Ectodermal cell (in vitro differentiated cells): ENCODE data around the gene FHIT.

Source experiments
- H3K27ac ChIP-seq: 2 replicates; pipeline ENCODE4 v1.7.0; 2013; ENCODE audit warnings: mild to moderate bottlenecking, low read depth, low read length; ENCODE audit not compliant: insufficient read depth, poor library complexity, severe bottlenecking
- H3K27me3 ChIP-seq: 2 replicates; pipeline ENCODE4 v1.7.0; 2013; ENCODE audit warnings: mild to moderate bottlenecking, low read length; ENCODE audit not compliant: insufficient read depth, control insufficient read depth, poor library complexity, severe bottlenecking
- H3K36me3 ChIP-seq: one replicate; pipeline ENCODE4 v1.7.0; 2013; ENCODE audit warnings: low read length; ENCODE audit not compliant: control insufficient read depth, insufficient read depth
- H3K4me1 ChIP-seq: one replicate; pipeline ENCODE4 v1.7.0; 2013; ENCODE audit warnings: low read length; ENCODE audit not compliant: control insufficient read depth, insufficient read depth
- H3K4me3 ChIP-seq: 2 replicates; pipeline ENCODE4 v1.7.0; 2013; ENCODE audit warnings: low read depth, low read length, control low read depth; ENCODE audit not compliant: insufficient read depth
- H3K9me3 ChIP-seq: 2 replicates; pipeline ENCODE4 v1.7.0; 2013; ENCODE audit warnings: mild to moderate bottlenecking, low read length, moderate library complexity; ENCODE audit not compliant: control insufficient read depth
- WGBS, 2 experiments: methylation state at CpG; one replicate each; pipeline ENCODE4 v1.1.7; 2013; ENCODE audit warnings: missing lambda C conversion rate in 2 of 2; 5-methylcytosine and 5-hydroxymethylcytosine counted together

Gene FHIT

GRCh38 chr3:60809857-60810610 is 441.2 kb downstream of the FHIT start:
- 95 to 96% methylated on average over 3 to 4 of the region's 4 CpGs for WGBS, 2 experiments
- no peaks in the 10 kb centered on the region for H3K27me3 ChIP-seq
- H3K9me3 ChIP-seq: no peaks in the 10 kb centered on the region
- H3K36me3 ChIP-seq: no peaks in the 10 kb centered on the region
- H3K4me1 ChIP-seq: no peaks in the 10 kb centered on the region
- H3K4me3 ChIP-seq: no peak overlapping the region
- H3K27ac ChIP-seq: no peak overlapping the region

DNA sequence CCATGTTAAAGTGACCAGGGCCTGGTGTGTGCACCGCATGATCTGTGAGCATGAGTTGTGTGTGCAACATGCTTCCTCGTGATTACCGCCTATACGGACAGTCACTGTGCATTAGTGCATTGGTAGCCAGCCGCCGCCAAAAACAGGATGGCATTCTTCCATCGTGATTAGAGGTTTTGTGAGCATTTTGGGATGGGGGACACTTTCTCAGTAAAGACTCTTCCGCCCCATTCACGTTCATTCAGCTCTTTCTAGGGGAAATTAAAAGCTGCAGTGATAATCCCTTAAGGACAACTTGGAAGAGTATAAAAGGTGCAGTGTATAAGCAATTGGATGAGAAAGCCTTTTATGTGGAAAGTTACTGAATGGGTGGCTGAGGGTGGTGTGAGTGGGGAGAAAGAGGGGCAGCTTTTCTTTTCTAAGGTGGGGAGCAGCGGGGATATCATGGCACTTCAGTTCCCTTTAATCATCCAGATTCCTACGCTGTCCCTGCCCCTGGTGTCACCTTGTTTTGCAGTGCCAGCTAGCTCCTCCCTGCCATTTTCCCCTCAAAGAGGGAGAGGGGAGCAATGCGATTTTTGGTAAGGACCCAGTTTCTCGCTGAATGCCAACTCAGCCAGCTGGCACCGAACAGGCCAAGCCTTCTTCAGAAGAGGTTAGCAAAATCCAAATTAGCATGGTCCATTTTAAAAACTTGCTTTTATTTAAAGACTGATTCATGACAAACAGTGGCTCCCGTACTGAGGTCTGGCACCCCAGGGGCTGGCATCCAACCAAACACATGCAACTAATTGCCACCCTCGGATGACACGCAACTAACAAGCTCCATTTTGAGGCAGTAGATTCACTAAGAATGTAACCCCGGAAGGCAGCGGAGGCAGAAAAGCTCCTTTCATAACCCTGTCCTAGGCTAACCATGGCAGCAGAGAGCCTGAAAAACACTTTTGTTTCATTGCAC is 447.8 kb downstream of the FHIT start:
- no peaks in the 10 kb centered on the region for H3K4me1 ChIP-seq
- WGBS, 2 experiments: 95 to 97% methylated on average over 19 of the region's 19 CpGs
- H3K9me3 ChIP-seq: no peaks in the 10 kb centered on the region
- H3K4me3 ChIP-seq: no peak overlapping the region
- no peaks in the 10 kb centered on the region for H3K27me3 ChIP-seq
- no peak overlapping the region for H3K27ac ChIP-seq
- no peaks in the 10 kb centered on the region for H3K36me3 ChIP-seq

GRCh38 chr3:60801307-60801706 is 449.9 kb downstream of the FHIT start:
- no peaks in the 10 kb centered on the region for H3K36me3 ChIP-seq
- H3K27ac ChIP-seq: no peak overlapping the region
- H3K4me1 ChIP-seq: no peaks in the 10 kb centered on the region
- H3K9me3 ChIP-seq: no peaks in the 10 kb centered on the region
- H3K27me3 ChIP-seq: no peaks in the 10 kb centered on the region
- no peak overlapping the region for H3K4me3 ChIP-seq
- WGBS, 2 experiments: 87 to 95% methylated on average over 2 of the region's 2 CpGs

GRCh38 chr3:60798456-60798855 is 452.8 kb downstream of the FHIT start:
- Histone ChIP-seq H3K27me3 (no peaks in the 10 kb centered on the region), H3K9me3 (no peaks in the 10 kb centered on the region), H3K27ac (no peak overlapping the region), H3K4me3 (no peak overlapping the region), H3K4me1 (no peaks in the 10 kb centered on the region), H3K36me3 (no peaks in the 10 kb centered on the region)

DNA sequence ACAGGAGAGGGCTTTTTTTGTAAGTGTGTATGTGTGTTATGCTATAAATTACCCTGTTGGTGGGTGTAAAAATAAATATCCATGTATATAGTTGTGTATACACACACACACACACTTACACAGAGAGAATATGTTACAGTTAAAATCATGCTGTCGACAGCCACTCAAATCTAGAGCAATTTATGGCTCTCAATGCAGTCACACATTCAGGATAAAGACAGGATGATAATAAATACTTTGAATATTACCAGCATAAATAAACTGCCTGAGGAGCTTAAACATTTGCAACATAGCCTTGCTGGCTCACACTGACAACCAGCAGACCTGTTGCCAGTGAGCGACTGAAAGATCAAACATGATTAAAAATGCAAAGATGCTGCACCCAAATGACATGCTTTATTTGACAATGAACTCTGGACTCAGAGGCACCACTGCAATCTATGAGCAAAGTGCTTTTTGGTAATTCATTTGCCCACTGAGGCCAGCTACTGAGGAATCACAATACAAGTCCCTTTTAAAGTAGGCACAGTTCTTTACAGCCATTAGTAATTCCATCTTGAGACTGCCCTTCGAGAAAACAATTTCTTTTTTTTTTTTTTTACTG is 458.9 kb downstream of the FHIT start:
- Histone ChIP-seq H3K36me3 (no peaks in the 10 kb centered on the region), H3K4me3 (no peak overlapping the region), H3K4me1 (no peaks in the 10 kb centered on the region), H3K27me3 (no peaks in the 10 kb centered on the region), H3K27ac (no peak overlapping the region), H3K9me3 (no peaks in the 10 kb centered on the region)
- WGBS, 2 experiments: 91 to 97% methylated on average over 3 of the region's 3 CpGs

GRCh38 chr3:60788185-60788584 is 463.1 kb downstream of the FHIT start:
- no peak overlapping the region for H3K4me3 ChIP-seq
- no peaks in the 10 kb centered on the region for H3K36me3 ChIP-seq
- H3K27me3 ChIP-seq: no peaks in the 10 kb centered on the region
- H3K27ac ChIP-seq: no peak overlapping the region
- 94 to 96% methylated on average over 2 of the region's 3 CpGs for WGBS, 2 experiments
- no peaks in the 10 kb centered on the region for H3K9me3 ChIP-seq
- no peaks in the 10 kb centered on the region for H3K4me1 ChIP-seq

DNA sequence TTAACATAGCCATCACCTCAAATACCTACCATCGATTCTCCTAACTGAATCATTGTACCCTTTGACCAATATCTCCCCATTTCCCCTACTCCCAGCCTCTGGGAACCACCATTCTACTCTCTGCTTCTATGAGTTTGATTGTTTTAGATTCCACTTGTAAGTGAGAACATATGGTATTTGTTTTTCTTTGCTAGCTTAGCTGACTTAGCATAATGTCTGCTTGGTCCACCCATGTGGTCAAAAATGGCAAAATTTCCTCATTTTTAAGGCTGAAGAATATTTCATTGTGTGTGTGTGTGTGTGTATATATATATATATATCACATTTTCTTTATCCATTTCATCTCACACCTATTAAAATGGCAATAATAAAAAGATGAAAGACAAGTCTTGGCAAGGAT is 469.3 kb downstream of the FHIT start:
- no peaks in the 10 kb centered on the region for H3K4me1 ChIP-seq
- no peaks in the 10 kb centered on the region for H3K36me3 ChIP-seq
- no peak overlapping the region for H3K27ac ChIP-seq
- H3K9me3 ChIP-seq: no peaks in the 10 kb centered on the region
- no peak overlapping the region for H3K4me3 ChIP-seq
- WGBS, 2 experiments: 91 to 92% methylated on average over 1 of the region's 1 CpG
- H3K27me3 ChIP-seq: no peaks in the 10 kb centered on the region

DNA sequence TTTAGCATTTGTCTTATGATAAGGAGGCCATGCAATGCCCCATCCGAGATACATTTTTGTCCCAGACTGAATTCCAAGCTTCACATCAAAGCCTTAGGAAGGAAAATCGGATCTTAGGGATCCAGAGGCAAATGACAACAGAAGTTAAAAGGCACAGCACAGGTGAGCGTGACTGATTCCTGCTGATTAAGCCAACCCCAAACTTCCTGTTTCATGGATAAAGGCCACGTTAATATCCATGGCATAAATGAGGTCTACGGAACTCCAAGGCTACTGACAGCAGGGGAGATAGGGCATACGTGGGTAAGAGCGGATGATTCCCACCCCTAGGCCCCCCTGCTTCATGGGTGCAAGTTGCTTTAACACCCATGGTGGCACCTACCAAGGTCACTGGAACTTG is 471.6 kb downstream of the FHIT start:
- WGBS, 2 experiments: 93 to 94% methylated on average over 7 of the region's 7 CpGs
- no peaks in the 10 kb centered on the region for H3K36me3 ChIP-seq
- H3K27me3 ChIP-seq: no peaks in the 10 kb centered on the region
- no peak overlapping the region for H3K4me3 ChIP-seq
- H3K4me1 ChIP-seq: no peaks in the 10 kb centered on the region
- no peak overlapping the region for H3K27ac ChIP-seq
- H3K9me3 ChIP-seq: peaks cover 6% of the 10 kb centered on the region

DNA sequence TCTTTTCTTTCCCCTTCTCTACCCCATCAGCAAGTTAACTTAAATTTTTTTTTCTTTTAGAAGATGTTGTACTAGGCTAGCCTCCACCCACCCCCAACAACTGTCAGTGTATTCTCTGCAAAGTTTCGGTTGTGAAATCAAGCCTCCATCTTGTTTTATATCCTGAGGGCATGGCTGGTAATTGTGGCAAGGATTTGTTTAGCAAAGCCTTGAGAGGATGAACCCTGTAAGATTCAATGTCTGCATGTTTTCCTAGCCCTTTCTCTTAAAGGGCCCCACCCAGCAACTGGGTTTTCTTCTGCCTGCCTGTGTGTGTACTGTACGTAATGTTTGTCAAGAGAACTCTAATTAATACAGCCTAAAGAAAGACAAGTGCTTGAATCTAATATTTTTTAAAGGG is 475.3 kb downstream of the FHIT start:
- H3K4me3 ChIP-seq: no peak overlapping the region
- 98% methylated on average over 2 of the region's 2 CpGs; no CpG with 5 or more reads in 1 of the 2 experiments for WGBS, 2 experiments
- no peaks in the 10 kb centered on the region for H3K36me3 ChIP-seq
- H3K9me3 ChIP-seq: peaks cover 6% of the 10 kb centered on the region
- H3K27ac ChIP-seq: no peak overlapping the region
- no peaks in the 10 kb centered on the region for H3K4me1 ChIP-seq
- H3K27me3 ChIP-seq: no peaks in the 10 kb centered on the region

DNA sequence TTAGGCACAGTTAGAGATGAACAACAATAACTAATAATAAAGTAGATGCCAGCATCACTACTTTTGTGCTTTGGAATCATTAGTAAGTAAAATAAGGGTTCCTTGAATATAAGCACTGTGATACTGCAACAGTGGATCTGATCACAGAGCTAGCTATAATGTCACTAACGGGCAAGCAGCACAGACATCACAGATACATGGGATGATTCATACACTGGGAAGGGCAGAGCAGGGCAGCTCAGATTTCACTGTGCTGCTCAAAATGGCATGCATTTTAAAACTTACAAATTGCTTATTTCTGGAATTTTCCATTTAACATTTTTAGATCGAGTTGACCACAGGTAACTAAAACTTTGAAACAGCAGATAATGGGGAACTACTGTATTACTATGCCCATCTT is 476.6 kb downstream of the FHIT start:
- Histone ChIP-seq H3K27ac (no peak overlapping the region), H3K27me3 (no peaks in the 10 kb centered on the region), H3K36me3 (no peaks in the 10 kb centered on the region), H3K4me3 (no peak overlapping the region), H3K4me1 (no peaks in the 10 kb centered on the region), H3K9me3 (peaks cover 6% of the 10 kb centered on the region)
- 84 to 93% methylated on average over 2 of the region's 2 CpGs for WGBS, 2 experiments
